GM23338 (cell line): Measurements from ENCODE around the gene NOLC1. TPM values are rescaled to one million over a fixed set of nuclear protein-coding genes. Genes with fewer than 3 reads are reported as not detected.

Experiments
- ATAC-seq: fragments of 200-7000 bp; cut with Tn5 transposase; 3 replicates; pipeline ENCODE4 v1.9.1; 2020
- DNase-seq: peaks from one replicate; pipeline ENCODE4 v3.0.0-alpha.2; 2015; ENCODE audit warnings: low spot score
- H2AFZ ChIP-seq: fragments of 200-600 bp; sonication (generic); 2 replicates; pipeline ENCODE4 v1.8.0; 2016; ENCODE audit warnings: antibody characterized with exemption, mild to moderate bottlenecking, moderate library complexity
- H3F3A ChIP-seq: fragments of 200-600 bp; sonication (generic); replicated peaks from 2 replicates; pipeline ENCODE4 v1.8.0; 2017; ENCODE audit warnings: antibody characterized with exemption, mixed run types, low read depth
- H3K27ac ChIP-seq: fragments of 200-600 bp; sonication (generic); 2 replicates; pipeline ENCODE4 v1.6.1; 2016; ENCODE audit warnings: low read depth
- H3K27me3 ChIP-seq: fragments of 200-600 bp; sonication (generic); 2 replicates; pipeline ENCODE4 v1.8.0; 2016; ENCODE audit warnings: mild to moderate bottlenecking, mixed run types, moderate library complexity; ENCODE audit not compliant: insufficient read depth
- H3K36me3 ChIP-seq: fragments of 200-600 bp; sonication (generic); 2 replicates; pipeline ENCODE4 v1.8.0; 2016; ENCODE audit warnings: mild to moderate bottlenecking; ENCODE audit not compliant: insufficient read depth
- H3K4me1 ChIP-seq: fragments of 200-600 bp; sonication (generic); 2 replicates; pipeline ENCODE4 v1.8.0; 2016; ENCODE audit warnings: mild to moderate bottlenecking, moderate library complexity; ENCODE audit not compliant: insufficient read depth
- H3K4me2 ChIP-seq: fragments of 200-600 bp; sonication (generic); 2 replicates; pipeline ENCODE4 v1.7.1; 2017; ENCODE audit warnings: mixed run types
- H3K4me3 ChIP-seq: fragments of 200-600 bp; sonication (generic); 2 replicates; pipeline ENCODE4 v1.6.1; 2016; ENCODE audit warnings: mixed run types
- H3K79me2 ChIP-seq: fragments of 200-600 bp; sonication (generic); replicated peaks from 2 replicates; pipeline ENCODE4 v1.8.0; 2017; ENCODE audit warnings: mild to moderate bottlenecking; ENCODE audit not compliant: insufficient read depth
- H3K9me2 ChIP-seq: fragments of 200-600 bp; sonication (generic); 2 replicates; pipeline ENCODE4 v1.8.0; 2017; ENCODE audit not compliant: insufficient read depth
- H4K20me1 ChIP-seq: fragments of 200-600 bp; sonication (generic); replicated peaks from 2 replicates; pipeline ENCODE4 v1.8.0; 2017; ENCODE audit warnings: mild to moderate bottlenecking; ENCODE audit not compliant: insufficient read depth
- H3K27ac Mint-ChIP-seq: 2 replicates; pipeline ENCODE4 v1.8.0; 2020; ENCODE audit warnings: inconsistent platforms, mild to moderate bottlenecking, moderate library complexity, mixed read lengths
- H3K27me3 Mint-ChIP-seq: 3 replicates; pipeline ENCODE4 v1.8.0; 2022; ENCODE audit warnings: low read depth, mild to moderate bottlenecking, moderate library complexity, mixed read lengths, inconsistent platforms; ENCODE audit not compliant: insufficient read depth, poor library complexity
- H3K36me3 Mint-ChIP-seq: 3 replicates; pipeline ENCODE4 v1.8.0; 2021; ENCODE audit warnings: low read depth, mild to moderate bottlenecking, inconsistent platforms, moderate library complexity, mixed read lengths
- H3K4me1 Mint-ChIP-seq: 3 replicates; pipeline ENCODE4 v1.8.0; 2020; ENCODE audit warnings: mild to moderate bottlenecking, inconsistent platforms, mixed read lengths
- H3K4me3 Mint-ChIP-seq: 3 replicates; pipeline ENCODE4 v1.8.0; 2021; ENCODE audit warnings: moderate library complexity, mild to moderate bottlenecking, inconsistent platforms, mixed read lengths
- H3K9me3 Mint-ChIP-seq: 3 replicates; pipeline ENCODE4 v1.8.0; 2020; ENCODE audit warnings: moderate library complexity, mild to moderate bottlenecking, inconsistent platforms, mixed read lengths
- EZH2phosphoT487 ChIP-seq: fragments of 200-600 bp; sonication (generic); IDR thresholded peaks from one replicate; pipeline ENCODE4 v1.8.1; 2018; ENCODE audit warnings: antibody characterized with exemption; ENCODE audit not compliant: unreplicated experiment
- REST ChIP-seq: IDR thresholded peaks from one replicate; pipeline ENCODE4 v1.6.1; 2018; ENCODE audit warnings: antibody characterized with exemption; ENCODE audit not compliant: unreplicated experiment
- STAT1 ChIP-seq: IDR thresholded peaks from one replicate; pipeline ENCODE4 v1.6.1; 2016; ENCODE audit warnings: antibody characterized with exemption; ENCODE audit not compliant: unreplicated experiment
- ZNF114 ChIP-seq: fragments of 250-450 bp; sonication (Bioruptor Pico); IDR thresholded peaks from 2 replicates; pipeline ENCODE4 v1.5.0; 2020; ENCODE audit warnings: mild to moderate bottlenecking, moderate library complexity
- ZNF331 ChIP-seq: fragments of 250-450 bp; sonication (Bioruptor Pico); IDR thresholded peaks from 2 replicates; pipeline ENCODE4 v1.5.0; 2020; ENCODE audit warnings: low read depth, mild to moderate bottlenecking, moderate library complexity
- ZNF462 ChIP-seq: fragments of 250-450 bp; sonication (Bioruptor Pico); IDR thresholded peaks from 2 replicates; pipeline ENCODE4 v1.5.0; 2020; ENCODE audit warnings: mild to moderate bottlenecking, moderate library complexity
- polyA plus RNA-seq: library from polyadenylated mRNA; unstranded; fragments of >200 nt; fragmentation: Nextera tagmentation; extraction: Ambion mirVana; gene quantifications from 2 replicates; pipeline ENCODE4 v1.2.1, GENCODE V29; 2016
- total RNA-seq: library from RNA; depleted of rRNA; stranded (reverse); fragments of >200 nt; shearing (Covaris generic); gene quantifications from 2 replicates; pipeline ENCODE4 v1.2.3, GENCODE V29; 2014

NOLC1 gene
- total and polyA plus RNA-seq, 2 experiments from 2014 or later, result 126 to 178 TPM

GRCh38 chr10:102122450-102122849 is 29.7 kb upstream of the NOLC1 start (continued):
- TF ChIP-seq ZNF462, result no peak
- TF ChIP-seq STAT1, result no peak
- no peak for TF ChIP-seq ZNF331 (CRISPR knock-in tag)

- H3K79me2 ChIP-seq, result peaks cover 16% of the 10 kb centered on the region
- no peaks in the 10 kb centered on the region for H3K9me2 ChIP-seq
- H3K4me1 ChIP-seq, result peaks cover 25% of the 10 kb centered on the region
- H3K27me3 ChIP-seq, result no peaks in the 10 kb centered on the region
- peaks cover 9% of the 10 kb centered on the region; the same call in 1 of the 2 replicates for H3F3A ChIP-seq
- ATAC-seq (no peak), DNase-seq (no peak)
- peak overlapping the region; percentile 80 for H3K4me2 ChIP-seq
- H3K27ac ChIP-seq, result peak overlapping the region; percentile 100
- H3K36me3 Mint-ChIP-seq, result 0 out of 3 replicates have a peak, but pooled peaks cover 4% of the 10 kb centered on the region
- no peak overlapping the region; the same call in 2 of the 3 replicates for H3K4me3 Mint-ChIP-seq
- no peak overlapping the region for H2AFZ ChIP-seq
- peak overlapping the region; percentile 99 for H3K27ac Mint-ChIP-seq
- H3K4me1 Mint-ChIP-seq, result peaks cover 31% of the 10 kb centered on the region
- no peaks in the 10 kb centered on the region for H4K20me1 ChIP-seq
- peaks cover 14% of the 10 kb centered on the region for H3K27me3 Mint-ChIP-seq
- H3K4me3 ChIP-seq, result peak overlapping the region; percentile 95; the same call in 1 of the 2 replicates
- H3K36me3 ChIP-seq, result no peaks in the 10 kb centered on the region
- H3K9me3 Mint-ChIP-seq, result no peaks in the 10 kb centered on the region
- no peak for TF ChIP-seq REST
- TF ChIP-seq EZH2phosphoT487, result no peak
- TF ChIP-seq ZNF462, result no peak
- TF ChIP-seq ZNF114 (CRISPR knock-in tag), result no peak
Observed at GRCh38 chr10:102123223-102123622, 29.0 kb upstream of the NOLC1 start.
